Astrocyte (in vitro differentiated cells and primary cell): Measurements from ENCODE around the gene PTPRD. TPM values are rescaled to one million over a fixed set of nuclear protein-coding genes. Genes with fewer than 3 reads are reported as not detected.

ENCODE experiments used
- DNase-seq: peaks from one replicate; pipeline ENCODE4 v3.0.0-alpha.2; 2010; ENCODE audit warnings: low read depth
- FAIRE-seq: peaks from 2 replicates; lab custom pipeline; 2011; peaks lifted over from hg19 to GRCh38; lab: Jason Lieb, UNC
- H2AFZ ChIP-seq: 2 replicates; pipeline ENCODE4 v1.6.0; 2012; ENCODE audit warnings: low read depth, low read length, inconsistent platforms
- H3K27ac ChIP-seq: 2 replicates; pipeline ENCODE4 v1.5.1; 2011; ENCODE audit warnings: low read depth, low read length, inconsistent platforms
- H3K27me3 ChIP-seq: 2 replicates; pipeline ENCODE4 v1.6.0; 2011; ENCODE audit warnings: low read length, inconsistent platforms; ENCODE audit not compliant: insufficient read depth
- H3K36me3 ChIP-seq: 2 replicates; pipeline ENCODE4 v1.5.1; 2011; ENCODE audit warnings: low read length, inconsistent platforms; ENCODE audit not compliant: insufficient read depth
- H3K4me1 ChIP-seq: 2 replicates; pipeline ENCODE4 v1.5.1; 2011; ENCODE audit warnings: low read length, inconsistent platforms; ENCODE audit not compliant: insufficient read depth
- H3K4me2 ChIP-seq: 2 replicates; pipeline ENCODE4 v1.6.0; 2012; ENCODE audit warnings: low read length, inconsistent platforms
- H3K4me3 ChIP-seq: 2 replicates; pipeline ENCODE4 v1.5.1; 2011; ENCODE audit warnings: low read depth, mild to moderate bottlenecking, low read length, inconsistent platforms; ENCODE audit not compliant: insufficient read depth
- H3K79me2 ChIP-seq: 2 replicates; pipeline ENCODE4 v1.6.0; 2012; ENCODE audit warnings: mild to moderate bottlenecking, low read length, inconsistent platforms; ENCODE audit not compliant: insufficient read depth
- H3K9ac ChIP-seq: 2 replicates; pipeline ENCODE4 v1.6.0; 2012; ENCODE audit warnings: mild to moderate bottlenecking, low read length, inconsistent platforms
- H3K9me3 ChIP-seq: 2 replicates; pipeline ENCODE4 v1.5.1; 2012; ENCODE audit warnings: low read depth, mild to moderate bottlenecking, low read length, inconsistent platforms; ENCODE audit not compliant: insufficient read depth
- H4K20me1 ChIP-seq: 2 replicates; pipeline ENCODE4 v1.6.0; 2012; ENCODE audit warnings: low read length, inconsistent platforms; ENCODE audit not compliant: insufficient read depth
- H3K27ac Mint-ChIP-seq: one replicate; pipeline ENCODE4 v1.8.0; 2021; ENCODE audit warnings: mild to moderate bottlenecking, mixed read lengths; ENCODE audit not compliant: unreplicated experiment
- H3K27me3 Mint-ChIP-seq: one replicate; pipeline ENCODE4 v1.8.0; 2021; ENCODE audit warnings: low read depth, mixed read lengths; ENCODE audit not compliant: unreplicated experiment
- H3K36me3 Mint-ChIP-seq: one replicate; pipeline ENCODE4 v1.8.0; 2021; ENCODE audit warnings: low read depth, mixed read lengths; ENCODE audit not compliant: unreplicated experiment
- H3K4me1 Mint-ChIP-seq: one replicate; pipeline ENCODE4 v1.8.0; 2021; ENCODE audit warnings: low read depth, mixed read lengths; ENCODE audit not compliant: unreplicated experiment
- H3K4me3 Mint-ChIP-seq: one replicate; pipeline ENCODE4 v1.8.0; 2021; ENCODE audit warnings: mild to moderate bottlenecking, moderate library complexity, mixed read lengths; ENCODE audit not compliant: unreplicated experiment
- H3K9me3 Mint-ChIP-seq: one replicate; pipeline ENCODE4 v1.8.0; 2021; ENCODE audit warnings: mild to moderate bottlenecking, mixed read lengths; ENCODE audit not compliant: unreplicated experiment
- CTCF ChIP-seq: IDR thresholded peaks from 2 replicates; pipeline ENCODE4 v1.5.1; 2011; ENCODE audit warnings: low read depth, mild to moderate bottlenecking, inconsistent platforms, low read length, moderate library complexity; ENCODE audit not compliant: insufficient read depth
- EZH2 ChIP-seq: IDR thresholded peaks from 2 replicates; pipeline ENCODE4 v1.6.1; 2012; ENCODE audit warnings: mild to moderate bottlenecking, low read length, inconsistent platforms; ENCODE audit not compliant: insufficient read depth
- total RNA-seq: library from RNA; stranded (reverse); gene quantifications from 2 replicates; pipeline ENCODE4 v1.2.1, GENCODE V29; 2021

The PTPRD gene
- total RNA-seq, 1 donor from 2014 or later = 88.1 TPM

GRCh38 chr9:9396518-9396917 lies 1216.3 kb downstream of the PTPRD start:
- H3K4me3 Mint-ChIP-seq = no peak overlapping the region
- H3K9ac ChIP-seq = no peak overlapping the region
- H3K36me3 Mint-ChIP-seq = no peaks in the 10 kb centered on the region
- no peaks in the 10 kb centered on the region for H3K4me1 Mint-ChIP-seq
- no peak for FAIRE-seq
- H3K4me2 ChIP-seq = no peak overlapping the region
- H3K9me3 ChIP-seq = no peaks in the 10 kb centered on the region
- no peak for DNase-seq
- H3K27ac ChIP-seq = no peak overlapping the region
- H3K27me3 ChIP-seq = no peaks in the 10 kb centered on the region
- H3K4me3 ChIP-seq = no peak overlapping the region
- H3K79me2 ChIP-seq = no peaks in the 10 kb centered on the region
- no peaks in the 10 kb centered on the region for H3K4me1 ChIP-seq
- H3K27me3 Mint-ChIP-seq = no peaks in the 10 kb centered on the region
- no peaks in the 10 kb centered on the region for H3K9me3 Mint-ChIP-seq
- H3K36me3 ChIP-seq = no peaks in the 10 kb centered on the region
- TF ChIP-seq CTCF = no peak
- TF ChIP-seq EZH2 = no peak
- H2AFZ ChIP-seq = no peak overlapping the region
- H3K27ac Mint-ChIP-seq = no peak overlapping the region
- H4K20me1 ChIP-seq = no peaks in the 10 kb centered on the region

GRCh38 chr9:9395539-9395938 lies 1217.3 kb downstream of the PTPRD start:
- Histone ChIP-seq H3K4me2 (no peak overlapping the region), H4K20me1 (no peaks in the 10 kb centered on the region), H2AFZ (no peak overlapping the region), H3K9ac (no peak overlapping the region), H3K36me3 (no peaks in the 10 kb centered on the region), H3K4me3 (no peak overlapping the region), H3K4me1 (no peaks in the 10 kb centered on the region), H3K27ac (no peak overlapping the region), H3K27me3 (no peaks in the 10 kb centered on the region), H3K9me3 (no peaks in the 10 kb centered on the region), H3K79me2 (no peaks in the 10 kb centered on the region)
- no peaks in the 10 kb centered on the region for H3K9me3 Mint-ChIP-seq
- DNase-seq (no peak), FAIRE-seq (no peak)
- no peak overlapping the region for H3K4me3 Mint-ChIP-seq
- no peak for TF ChIP-seq CTCF
- TF ChIP-seq EZH2 = no peak
- H3K27ac Mint-ChIP-seq = no peak overlapping the region
- H3K27me3 Mint-ChIP-seq = no peaks in the 10 kb centered on the region
- no peaks in the 10 kb centered on the region for H3K4me1 Mint-ChIP-seq
- H3K36me3 Mint-ChIP-seq = no peaks in the 10 kb centered on the region

DNA sequence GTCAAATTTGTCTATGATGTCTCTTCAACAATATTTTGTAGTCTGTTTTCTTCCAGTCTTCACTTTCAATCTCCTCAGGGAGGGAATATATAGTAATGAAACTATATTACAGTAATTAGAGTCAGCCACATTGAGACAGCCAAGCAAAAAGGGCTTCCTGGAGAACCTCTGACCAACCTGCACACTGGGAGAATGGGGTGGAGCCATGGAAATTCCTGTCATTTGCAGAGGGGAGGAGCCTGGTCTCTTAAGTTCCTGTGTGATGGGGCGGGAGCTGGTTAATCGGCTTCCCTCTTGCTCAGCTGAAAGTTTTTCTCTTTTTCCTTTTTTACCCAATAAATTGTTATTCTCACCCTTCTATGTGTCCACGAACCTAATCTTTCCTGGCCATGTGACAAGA lies 1220.0 kb downstream of the PTPRD start:
- H2AFZ ChIP-seq = no peak overlapping the region
- H3K27ac ChIP-seq = no peak overlapping the region
- no peaks in the 10 kb centered on the region for H3K36me3 ChIP-seq
- H4K20me1 ChIP-seq = no peaks in the 10 kb centered on the region
- Mint-ChIP-seq H3K27ac (no peak overlapping the region), H3K4me3 (no peak overlapping the region), H3K4me1 (no peaks in the 10 kb centered on the region), H3K27me3 (no peaks in the 10 kb centered on the region), H3K36me3 (no peaks in the 10 kb centered on the region), H3K9me3 (no peaks in the 10 kb centered on the region)
- no peaks in the 10 kb centered on the region for H3K9me3 ChIP-seq
- H3K27me3 ChIP-seq = no peaks in the 10 kb centered on the region
- no peak overlapping the region for H3K4me3 ChIP-seq
- no peaks in the 10 kb centered on the region for H3K79me2 ChIP-seq
- DNase-seq (no peak), FAIRE-seq (no peak)
- no peaks in the 10 kb centered on the region for H3K4me1 ChIP-seq
- H3K4me2 ChIP-seq = no peak overlapping the region
- no peak overlapping the region for H3K9ac ChIP-seq
- TF ChIP-seq EZH2 (no peak), CTCF (no peak)
